HepG2 (cell line): Measurements from ENCODE around the gene TKFC. TPM values are rescaled to one million over a fixed set of nuclear protein-coding genes. Genes with fewer than 3 reads are reported as not detected.
A peak's percentile ranks its signal among the peaks of the same experiment; 100 is the strongest.

Experiments
- ATAC-seq: fragments of 200-7000 bp; cut with Tn5 transposase; 3 replicates; pipeline ENCODE4 v1.9.1; 2020; ENCODE audit warnings: mild to moderate bottlenecking, moderate library complexity
- BruUV-seq: library from RNA; stranded (reverse); fragments of 400-500 nt; replicated peaks from 2 replicates; lab custom pipeline; 2021; lab: Mats Ljungman, UMichigan
- CTCF ChIA-PET: fragments of 300-600 bp; formaldehyde crosslinking; extraction: SDS; loops from one replicate; lab custom pipeline; 2021; ENCODE audit warnings: low total read pairs, inconsistent platforms, low intra/inter-chr PET ratio; lab: Yijun Ruan, JAX
- POLR2A ChIA-PET: fragments of 350-600 bp; sonication (Branson Sonifier 250); formaldehyde crosslinking; loops from one replicate; lab custom pipeline; 2020; ENCODE audit warnings: antibody characterized with exemption, inconsistent platforms; lab: Yijun Ruan, JAX
- DNase-seq: peaks from one replicate; pipeline ENCODE4 v3.0.0-alpha.2; 2015; ENCODE audit warnings: low spot score
- FAIRE-seq: peaks from 3 replicates; lab custom pipeline; 2011; peaks lifted over from hg19 to GRCh38; lab: Jason Lieb, UNC
- H2AFZ ChIP-seq: one replicate; pipeline ENCODE4 v1.6.1; 2011; ENCODE audit warnings: low read length, inconsistent platforms
- H3K27ac ChIP-seq: fragments of 300-600 bp; 3 replicates; pipeline ENCODE4 v1.8.0; 2011; ENCODE audit warnings: mixed run types, mild to moderate bottlenecking, mixed read lengths, low read length, inconsistent platforms; ENCODE audit not compliant: insufficient read depth; ENCODE audit errors: extremely low read length
- H3K27me3 ChIP-seq, 2 experiments: fragments of 200-600 bp in 1 of 2; 2 replicates in 1 of 2; 3 replicates in 1 of 2; pipeline versions ENCODE4 v1.6.0 to v1.8.0; 2011; ENCODE audit warnings: low read length in 2 of 2, mild to moderate bottlenecking in 2 of 2, moderate library complexity in 2 of 2, inconsistent platforms in 1 of 2; ENCODE audit not compliant: insufficient read depth in 2 of 2, control insufficient read depth in 1 of 2
- H3K36me3 ChIP-seq, 2 experiments: fragments of 200-600 bp in 1 of 2; replicated peaks in 1 of 2; 2 replicates in 1 of 2; 3 replicates in 1 of 2; pipeline versions ENCODE4 v1.5.1 to v1.8.0; 2011; ENCODE audit warnings: low read length in 2 of 2, inconsistent platforms in 1 of 2; ENCODE audit not compliant: insufficient read depth in 2 of 2, control insufficient read depth in 1 of 2
- H3K4me1 ChIP-seq: 2 replicates; pipeline ENCODE4 v1.5.1; 2012; ENCODE audit warnings: low read length, inconsistent platforms; ENCODE audit not compliant: insufficient read depth
- H3K4me2 ChIP-seq: 2 replicates; pipeline ENCODE4 v1.6.0; 2011; ENCODE audit warnings: low read depth, low read length, inconsistent platforms
- H3K4me3 ChIP-seq, 3 experiments: fragments of 200-600 bp in 1 of 3; sonication (generic), shearing (Covaris generic) in 1 of 3; replicated peaks in 1 of 3; 2 replicates each; pipeline ENCODE4 v1.5.1; 2011 to 2016; ENCODE audit warnings: low read length in 3 of 3, inconsistent platforms in 2 of 3, low read depth in 2 of 3, mild to moderate bottlenecking in 2 of 3, control low read depth in 1 of 3, mixed read lengths in 1 of 3; ENCODE audit not compliant: insufficient read depth in 1 of 3
- H3K79me2 ChIP-seq: one replicate; pipeline ENCODE4 v1.6.1; 2011; ENCODE audit warnings: low read length, inconsistent platforms; ENCODE audit not compliant: insufficient read depth
- H3K9ac ChIP-seq: 2 replicates; pipeline ENCODE4 v1.6.0; 2011; ENCODE audit warnings: mild to moderate bottlenecking, low read depth, low read length, inconsistent platforms; ENCODE audit not compliant: insufficient read depth
- H3K9me3 ChIP-seq: 2 replicates; pipeline ENCODE4 v1.5.1; 2012; ENCODE audit warnings: mild to moderate bottlenecking, low read length
- H4K20me1 ChIP-seq: 2 replicates; pipeline ENCODE4 v1.6.0; 2011; ENCODE audit warnings: inconsistent platforms, mild to moderate bottlenecking, low read length, moderate library complexity; ENCODE audit not compliant: insufficient read depth
- AGO2 ChIP-seq: fragments of 200-400 bp; formaldehyde crosslinking; optimal IDR thresholded peaks from 2 replicates; pipeline ENCODE3; 2017; ENCODE audit warnings: mild to moderate bottlenecking, low read depth, low read length, moderate library complexity
- POLR2A ChIP-seq, 2 experiments: IDR thresholded peaks; 2 replicates each; pipeline ENCODE4 v1.6.1; 2011; ENCODE audit warnings: low read depth in 2 of 2, low read length in 2 of 2, mild to moderate bottlenecking in 1 of 2, moderate library complexity in 1 of 2; ENCODE audit not compliant: insufficient read depth in 1 of 2
- PRPF4 ChIP-seq: fragments of 200-400 bp; formaldehyde crosslinking; IDR thresholded peaks from 2 replicates; pipeline ENCODE4 v1.6.1; 2016; ENCODE audit warnings: low read length, low read depth; ENCODE audit not compliant: poor library complexity, severe bottlenecking
- RARA ChIP-seq: IDR thresholded peaks from 2 replicates; pipeline ENCODE4 v1.6.1; 2016; ENCODE audit warnings: missing genetic modification reagents, missing compliant biosample characterization
- RBFOX2 ChIP-seq: fragments of 200-400 bp; formaldehyde crosslinking; IDR thresholded peaks from 2 replicates; pipeline ENCODE4 v1.6.1; 2017; ENCODE audit warnings: low read depth, mild to moderate bottlenecking, low read length
- RFXAP ChIP-seq: sonication (generic); formaldehyde crosslinking; IDR thresholded peaks from 2 replicates; pipeline ENCODE4 v1.4.0; 2020; ENCODE audit warnings: missing genetic modification reagents, borderline replicate concordance
- WGBS: methylation state at CpG from one replicate; pipeline ENCODE4 v1.1.6; 2017; ENCODE audit warnings: low lambda C conversion rate; 5-methylcytosine and 5-hydroxymethylcytosine counted together
- in situ Hi-C: cut with HindIII; loops from 2 replicates; pipeline ENCODE4 v1.10.0; 2017; ENCODE audit warnings: low pct_unique_long_range_greater_than_20kb; ENCODE audit not compliant: extremely low pct_ligation_motif_present
- intact Hi-C: fragments of 100-400 bp; cut with micrococcal nuclease; formaldehyde crosslinking; loops from one replicate; pipeline ENCODE4 v1.10.0; 2022; ENCODE audit not compliant: unreplicated experiment
- polyA plus RNA-seq, 8 experiments: library from polyadenylated mRNA; depleted of rRNA in 3 of 8; stranded (reverse) in 7 of 8; unstranded in 1 of 8; fragments of >200 nt; fragmentation: Illumina TruSeq in 4 of 8; extraction: Trizol in 4 of 8; gene quantifications; 2 replicates each; pipeline versions ENCODE4 v1.2.1 to v1.2.3, GENCODE V29; 2011 to 2016; ENCODE audit warnings: low read depth in 4 of 8, missing spikeins in 1 of 8, mixed read lengths in 1 of 8; ENCODE audit not compliant: insufficient read depth in 1 of 8
- total RNA-seq, 5 experiments: library from RNA; depleted of rRNA; stranded (reverse); fragments of >200 nt; fragmentation: Illumina TruSeq; extraction: Trizol; gene quantifications; 2 replicates each; pipeline ENCODE4 v1.2.3, GENCODE V29; 2016; ENCODE audit warnings: low read depth in 1 of 5
- TF ChIP-seq, protein P1 (sequence below): sonication (generic); formaldehyde crosslinking; IDR thresholded peaks from 2 replicates; pipeline ENCODE4 v1.4.0; 2020; ENCODE audit warnings: mild to moderate bottlenecking, missing genetic modification reagents

Gene TKFC
- total and polyA plus RNA-seq, 2 of the 13 experiments (the other 11 are each of a cell fraction or from before 2014, with no cell fraction given): 147 to 197 TPM

DNA sequence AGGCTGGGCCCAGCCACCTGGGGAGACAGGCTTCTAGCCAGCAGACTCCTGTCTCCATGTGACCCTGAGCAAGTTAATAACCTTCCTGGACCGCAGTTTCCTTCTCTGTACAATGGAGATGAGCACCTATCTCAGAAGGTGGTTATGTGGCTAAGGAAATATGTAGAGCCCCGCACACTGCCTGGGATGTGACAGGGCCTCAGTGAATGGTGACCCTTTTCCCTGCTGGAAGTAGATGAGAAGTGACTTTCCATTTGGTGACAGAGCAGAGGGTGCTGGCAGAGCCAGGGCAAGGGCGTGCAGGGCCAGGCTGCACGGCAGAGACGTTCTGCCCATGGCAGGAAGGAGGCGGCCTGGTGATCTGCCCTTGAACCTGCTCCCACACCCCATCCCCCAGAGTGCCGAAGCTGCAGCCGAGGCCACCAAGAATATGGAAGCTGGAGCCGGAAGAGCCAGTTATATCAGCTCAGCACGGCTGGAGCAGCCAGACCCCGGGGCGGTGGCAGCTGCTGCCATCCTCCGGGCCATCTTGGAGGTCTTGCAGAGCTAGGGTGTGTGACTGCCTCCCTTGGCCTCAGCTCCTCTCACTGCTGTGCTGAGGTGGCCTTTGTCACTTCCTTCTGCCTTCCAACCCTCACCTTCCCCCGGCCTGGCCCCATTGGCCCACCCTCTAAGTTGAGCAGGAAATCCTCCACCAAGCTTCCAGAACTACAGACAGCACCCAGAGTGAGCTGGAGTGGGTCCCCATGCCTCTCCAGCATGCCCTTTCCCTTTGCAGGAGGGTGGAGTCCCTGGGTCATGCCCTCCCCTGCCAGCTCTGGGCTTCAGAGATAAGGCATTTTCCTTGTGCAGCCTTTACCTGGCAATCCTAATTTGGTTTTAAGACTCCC, 13.2 kb downstream of the TKFC start:
- H3K27me3 ChIP-seq: no peaks in the 10 kb centered on the region
- H3K4me2 ChIP-seq: no peak overlapping the region
- no peak overlapping the region for H3K9ac ChIP-seq
- ChIA-PET CTCF (no interaction called here), POLR2A (interaction anchor here (0.7 to 1.2 kb wide), 4 partner anchors 10 to 15 kb away, joined by 3 to 9 read pairs (median 4); partner anchors contain the start of gene CYB561A3)
- H3K27ac ChIP-seq: no peak overlapping the region
- no peak overlapping the region for H2AFZ ChIP-seq
- no TSS peak for BruUV-seq
- FAIRE-seq (no peak), ATAC-seq (no peak), DNase-seq (no peak)
- H3K79me2 ChIP-seq: no peaks in the 10 kb centered on the region
- 97% methylated on average over 4 of the region's 14 CpGs for WGBS
- H3K4me3 ChIP-seq: no peak overlapping the region
- peaks cover 5% of the 10 kb centered on the region; the same call in 1 of the 2 replicates for H4K20me1 ChIP-seq
- in situ Hi-C loops: no loop called here
- no peaks in the 10 kb centered on the region for H3K4me1 ChIP-seq
- TF ChIP-seq RBFOX2 (peak; percentile 23; the same call in 1 of the 2 replicates), RARA (CRISPR knock-in tag) (no peak), POLR2A (IDR thresholded peaks at IDR 0.05; ENCODE audit: insufficient read depth in 1 of 2, low read depth in 2 of 2, low read length in 2 of 2) (0 out of 4 replicates have a peak, but pooled peaks of 1 of the 2 experiments have one; percentile 10), AGO2 (peak; percentile 27), RFXAP (no peak), PRPF4 (no peak)
- TF ChIP-seq, protein P1, sequence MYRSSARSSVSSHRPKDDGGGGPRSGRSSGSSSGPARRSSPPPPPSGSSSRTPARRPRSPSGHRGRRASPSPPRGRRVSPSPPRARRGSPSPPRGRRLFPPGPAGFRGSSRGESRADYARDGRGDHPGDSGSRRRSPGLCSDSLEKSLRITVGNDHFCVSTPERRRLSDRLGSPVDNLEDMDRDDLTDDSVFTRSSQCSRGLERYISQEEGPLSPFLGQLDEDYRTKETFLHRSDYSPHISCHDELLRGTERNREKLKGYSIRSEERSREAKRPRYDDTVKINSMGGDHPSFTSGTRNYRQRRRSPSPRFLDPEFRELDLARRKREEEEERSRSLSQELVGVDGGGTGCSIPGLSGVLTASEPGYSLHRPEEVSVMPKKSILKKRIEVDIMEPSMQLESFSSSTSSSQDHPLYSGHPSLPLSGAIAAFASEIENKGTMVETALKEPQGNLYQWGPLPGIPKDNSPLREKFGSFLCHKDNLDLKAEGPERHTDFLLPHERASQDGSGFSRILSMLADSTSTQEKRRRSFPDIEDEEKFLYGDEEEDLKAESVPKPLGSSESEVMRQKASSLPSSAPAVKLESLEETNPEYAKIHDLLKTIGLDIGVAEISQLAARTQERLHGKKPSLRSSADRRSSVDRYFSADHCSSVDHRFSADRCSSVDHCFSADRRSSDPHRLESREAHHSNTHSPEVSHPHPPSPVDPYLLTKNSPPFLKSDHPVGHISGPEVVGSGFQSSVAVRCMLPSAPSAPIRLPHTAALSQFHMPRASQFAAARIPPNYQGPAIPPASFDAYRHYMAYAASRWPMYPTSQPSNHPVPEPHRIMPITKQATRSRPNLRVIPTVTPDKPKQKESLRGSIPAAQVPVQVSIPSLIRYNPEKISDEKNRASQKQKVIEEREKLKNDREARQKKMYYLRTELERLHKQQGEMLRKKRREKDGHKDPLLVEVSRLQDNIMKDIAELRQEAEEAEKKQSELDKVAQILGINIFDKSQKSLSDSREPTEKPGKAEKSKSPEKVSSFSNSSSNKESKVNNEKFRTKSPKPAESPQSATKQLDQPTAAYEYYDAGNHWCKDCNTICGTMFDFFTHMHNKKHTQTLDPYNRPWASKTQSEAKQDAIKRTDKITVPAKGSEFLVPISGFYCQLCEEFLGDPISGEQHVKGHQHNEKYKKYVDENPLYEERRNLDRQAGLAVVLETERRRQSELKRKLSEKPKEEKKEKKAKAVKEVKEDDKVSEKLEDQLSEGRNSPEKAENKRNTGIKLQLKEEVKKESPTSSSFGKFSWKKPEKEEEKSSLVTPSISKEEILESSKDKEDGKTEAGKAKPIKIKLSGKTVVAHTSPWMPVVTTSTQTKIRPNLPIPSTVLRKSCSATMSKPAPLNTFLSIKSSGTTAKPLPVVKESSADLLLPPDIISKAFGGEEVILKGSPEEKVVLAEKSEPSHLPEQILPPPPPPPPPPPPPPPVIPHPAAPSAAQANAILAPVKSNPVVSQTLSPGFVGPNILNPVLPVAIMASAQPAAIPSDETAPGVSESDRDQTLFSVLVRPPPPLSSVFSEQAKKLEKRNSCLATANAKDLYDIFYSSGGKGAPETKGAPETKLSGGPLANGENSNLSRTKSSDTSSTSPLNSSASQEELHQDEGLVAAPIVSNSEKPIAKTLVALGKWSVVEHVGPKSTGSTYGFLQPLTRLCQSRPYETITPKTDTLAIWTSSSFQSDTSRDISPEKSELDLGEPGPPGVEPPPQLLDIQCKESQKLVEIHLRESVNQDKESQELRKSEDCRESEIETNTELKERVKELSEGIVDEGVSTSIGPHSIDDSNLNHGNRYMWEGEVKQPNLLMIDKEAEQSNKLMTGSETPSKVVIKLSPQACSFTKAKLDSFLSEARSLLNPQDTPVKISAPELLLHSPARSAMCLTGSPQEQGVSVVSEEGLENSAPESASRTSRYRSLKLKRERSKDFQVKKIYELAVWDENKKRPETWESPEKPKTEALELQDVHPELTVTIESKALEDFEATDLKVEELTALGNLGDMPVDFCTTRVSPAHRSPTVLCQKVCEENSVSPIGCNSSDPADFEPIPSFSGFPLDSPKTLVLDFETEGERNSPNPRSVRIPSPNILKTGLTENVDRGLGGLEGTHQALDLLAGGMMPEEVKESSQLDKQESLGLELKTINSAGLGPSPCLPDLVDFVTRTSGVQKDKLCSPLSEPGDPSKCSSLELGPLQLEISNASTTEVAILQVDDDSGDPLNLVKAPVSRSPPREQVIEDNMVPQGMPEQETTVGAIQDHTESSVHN (CRISPR knock-in tag): no peak
- TF ChIP-seq, all 625 proteins: peak for 3
- Histone ChIP-seq H3K36me3 (peaks cover 46 to 63% of the 10 kb centered on the region in 2 experiments), H3K9me3 (no peaks in the 10 kb centered on the region)
- intact Hi-C loops: no loop called here
